Measurements from ENCODE around the gene RPA4. TPM values are rescaled to one million over a fixed set of nuclear protein-coding genes. Genes with fewer than 3 reads are reported as not detected.
"Not testable (repeated sequence)": the region's sequence is repeated elsewhere in the genome, so short reads cannot be mapped to it uniquely, and the experiment has no call there.

The RPA4 gene
- 0.74 and 1.3 TPM in 2 replicates for total RNA-seq

- DNase-seq (ENCODE audit: low spot score) = no peak
- no peak within 1 kb of the TSS for H3K4me3 Mint-ChIP-seq (ENCODE audit: low read depth)
- no peak within 1 kb of the TSS for H3K27ac Mint-ChIP-seq
- no peaks in the 10 kb centered on the region for H3K36me3 Mint-ChIP-seq (ENCODE audit: low read depth)
- no peaks in the 10 kb centered on the region for H3K4me1 Mint-ChIP-seq (ENCODE audit: low read depth)
- intact Hi-C loops (cut with micrococcal nuclease) = no loop called here
- no peaks in the 10 kb centered on the region for H3K9me3 Mint-ChIP-seq
- H3K27me3 Mint-ChIP-seq (ENCODE audit: low read depth) = no peaks in the 10 kb centered on the region
Measured at GRCh38 chrX:96883608-96884007, at the start of gene RPA4. TSS of gene RPA4 (plus strand) at chrX:96883908. CDS start at chrX:96884311, 403 bp downstream.

- Mint-ChIP-seq H3K4me3 (ENCODE audit: low read depth) (no peak overlapping the region), H3K27me3 (ENCODE audit: low read depth) (no peaks in the 10 kb centered on the region), H3K27ac (no peak overlapping the region), H3K36me3 (ENCODE audit: low read depth) (no peaks in the 10 kb centered on the region), H3K4me1 (ENCODE audit: low read depth) (no peaks in the 10 kb centered on the region), H3K9me3 (no peaks in the 10 kb centered on the region)
- intact Hi-C loops (cut with micrococcal nuclease) = no loop called here
- no peak for DNase-seq (ENCODE audit: low spot score)
Measured at GRCh38 chrX:96834137-96834536, 49.6 kb upstream of the RPA4 start.

GRCh38 chrX:96835660-96836289 is 47.9 kb upstream of the RPA4 start:
- Mint-ChIP-seq H3K27me3 (ENCODE audit: low read depth) (no peaks in the 10 kb centered on the region), H3K4me3 (ENCODE audit: low read depth) (no peak overlapping the region), H3K4me1 (ENCODE audit: low read depth) (no peaks in the 10 kb centered on the region), H3K36me3 (ENCODE audit: low read depth) (no peaks in the 10 kb centered on the region), H3K9me3 (no peaks in the 10 kb centered on the region), H3K27ac (no peak overlapping the region)
- DNase-seq (ENCODE audit: low spot score) = no peak
- intact Hi-C loops (cut with micrococcal nuclease) = no loop called here

GRCh38 chrX:96837808-96838207 is 45.9 kb upstream of the RPA4 start:
- intact Hi-C loops (cut with micrococcal nuclease) = no loop called here
- H3K4me1 Mint-ChIP-seq (ENCODE audit: low read depth) = no peaks in the 10 kb centered on the region
- no peaks in the 10 kb centered on the region for H3K27me3 Mint-ChIP-seq (ENCODE audit: low read depth)
- H3K27ac Mint-ChIP-seq = no peak overlapping the region
- H3K9me3 Mint-ChIP-seq = no peaks in the 10 kb centered on the region
- no peaks in the 10 kb centered on the region for H3K36me3 Mint-ChIP-seq (ENCODE audit: low read depth)
- no peak overlapping the region for H3K4me3 Mint-ChIP-seq (ENCODE audit: low read depth)
- DNase-seq (ENCODE audit: low spot score) = no peak

- DNase-seq (ENCODE audit: low spot score) = no peak
- H3K9me3 Mint-ChIP-seq = no peaks in the 10 kb centered on the region
- H3K4me1 Mint-ChIP-seq (ENCODE audit: low read depth) = no peaks in the 10 kb centered on the region
- H3K4me3 Mint-ChIP-seq (ENCODE audit: low read depth) = no peak overlapping the region
- no peaks in the 10 kb centered on the region for H3K36me3 Mint-ChIP-seq (ENCODE audit: low read depth)
- intact Hi-C loops (cut with micrococcal nuclease) = no loop called here
- no peak overlapping the region for H3K27ac Mint-ChIP-seq
- no peaks in the 10 kb centered on the region for H3K27me3 Mint-ChIP-seq (ENCODE audit: low read depth)
Measured at GRCh38 chrX:96838537-96838936, 45.2 kb upstream of the RPA4 start.

GRCh38 chrX:96841325-96841724 is 42.4 kb upstream of the RPA4 start:
- Mint-ChIP-seq H3K4me3 (ENCODE audit: low read depth) (no peak overlapping the region), H3K27me3 (ENCODE audit: low read depth) (no peaks in the 10 kb centered on the region), H3K27ac (no peak overlapping the region), H3K9me3 (no peaks in the 10 kb centered on the region), H3K36me3 (ENCODE audit: low read depth) (no peaks in the 10 kb centered on the region), H3K4me1 (ENCODE audit: low read depth) (no peaks in the 10 kb centered on the region)
- intact Hi-C loops (cut with micrococcal nuclease) = no loop called here
- no peak for DNase-seq (ENCODE audit: low spot score)

- H3K27ac Mint-ChIP-seq; H3K27me3 Mint-ChIP-seq (ENCODE audit: low read depth); intact Hi-C loops (cut with micrococcal nuclease); H3K4me1 Mint-ChIP-seq (ENCODE audit: low read depth); DNase-seq (ENCODE audit: low spot score); H3K9me3 Mint-ChIP-seq; H3K4me3 Mint-ChIP-seq (ENCODE audit: low read depth); H3K36me3 Mint-ChIP-seq (ENCODE audit: low read depth): not testable (repeated sequence)
Measured at GRCh38 chrX:96841866-96842265, 41.8 kb upstream of the RPA4 start.

- intact Hi-C loops (cut with micrococcal nuclease) = no loop called here
- H3K4me3 Mint-ChIP-seq (ENCODE audit: low read depth) = no peak overlapping the region
Measured at GRCh38 chrX:96843566-96843965, 40.1 kb upstream of the RPA4 start.

GRCh38 chrX:96846841-96847240 is 36.9 kb upstream of the RPA4 start:
- no peaks in the 10 kb centered on the region for H3K9me3 Mint-ChIP-seq
- intact Hi-C loops (cut with micrococcal nuclease) = no loop called here
- H3K4me1 Mint-ChIP-seq (ENCODE audit: low read depth) = no peaks in the 10 kb centered on the region
- no peaks in the 10 kb centered on the region for H3K27me3 Mint-ChIP-seq (ENCODE audit: low read depth)
- H3K4me3 Mint-ChIP-seq (ENCODE audit: low read depth) = no peak overlapping the region
- DNase-seq (ENCODE audit: low spot score) = no peak
- H3K36me3 Mint-ChIP-seq (ENCODE audit: low read depth) = no peaks in the 10 kb centered on the region
- no peak overlapping the region for H3K27ac Mint-ChIP-seq

More at GRCh38 chrX:96843566-96843965, 40.1 kb upstream of the RPA4 start:
- H3K27ac Mint-ChIP-seq = no peak overlapping the region
- H3K4me1 Mint-ChIP-seq (ENCODE audit: low read depth) = no peaks in the 10 kb centered on the region
- DNase-seq (ENCODE audit: low spot score) = no peak
- no peaks in the 10 kb centered on the region for H3K36me3 Mint-ChIP-seq (ENCODE audit: low read depth)
- no peaks in the 10 kb centered on the region for H3K27me3 Mint-ChIP-seq (ENCODE audit: low read depth)
- no peaks in the 10 kb centered on the region for H3K9me3 Mint-ChIP-seq

- H3K27ac Mint-ChIP-seq; H3K4me1 Mint-ChIP-seq (ENCODE audit: low read depth); DNase-seq (ENCODE audit: low spot score); H3K4me3 Mint-ChIP-seq (ENCODE audit: low read depth); intact Hi-C loops (cut with micrococcal nuclease); H3K36me3 Mint-ChIP-seq (ENCODE audit: low read depth); H3K27me3 Mint-ChIP-seq (ENCODE audit: low read depth); H3K9me3 Mint-ChIP-seq: not testable (repeated sequence)
Measured at GRCh38 chrX:96859422-96859821, 24.3 kb upstream of the RPA4 start.

- no peaks in the 10 kb centered on the region for H3K27me3 Mint-ChIP-seq (ENCODE audit: low read depth)
- no peak overlapping the region for H3K4me3 Mint-ChIP-seq (ENCODE audit: low read depth)
- no peaks in the 10 kb centered on the region for H3K4me1 Mint-ChIP-seq (ENCODE audit: low read depth)
- H3K27ac Mint-ChIP-seq = no peak overlapping the region
- H3K9me3 Mint-ChIP-seq = no peaks in the 10 kb centered on the region
- DNase-seq (ENCODE audit: low spot score) = no peak
- H3K36me3 Mint-ChIP-seq (ENCODE audit: low read depth) = no peaks in the 10 kb centered on the region
- intact Hi-C loops (cut with micrococcal nuclease) = no loop called here
Measured at GRCh38 chrX:96861218-96861617, 22.5 kb upstream of the RPA4 start.

GRCh38 chrX:96861661-96862060 is 22.0 kb upstream of the RPA4 start:
- H3K27me3 Mint-ChIP-seq (ENCODE audit: low read depth) = no peaks in the 10 kb centered on the region
- no peaks in the 10 kb centered on the region for H3K9me3 Mint-ChIP-seq
- no peak overlapping the region for H3K4me3 Mint-ChIP-seq (ENCODE audit: low read depth)
- no peak for DNase-seq (ENCODE audit: low spot score)
- no peaks in the 10 kb centered on the region for H3K4me1 Mint-ChIP-seq (ENCODE audit: low read depth)
- intact Hi-C loops (cut with micrococcal nuclease) = no loop called here
- H3K36me3 Mint-ChIP-seq (ENCODE audit: low read depth) = no peaks in the 10 kb centered on the region
- H3K27ac Mint-ChIP-seq = no peak overlapping the region

- Mint-ChIP-seq H3K4me1 (ENCODE audit: low read depth) (no peaks in the 10 kb centered on the region), H3K27me3 (ENCODE audit: low read depth) (no peaks in the 10 kb centered on the region), H3K4me3 (ENCODE audit: low read depth) (no peak overlapping the region), H3K9me3 (no peaks in the 10 kb centered on the region), H3K36me3 (ENCODE audit: low read depth) (no peaks in the 10 kb centered on the region), H3K27ac (no peak overlapping the region)
- DNase-seq (ENCODE audit: low spot score) = no peak
- intact Hi-C loops (cut with micrococcal nuclease) = no loop called here
Measured at GRCh38 chrX:96884027-96884426, 319 bp downstream of the RPA4 start.

GRCh38 chrX:96889726-96890125 is 6.0 kb downstream of the RPA4 start:
- Mint-ChIP-seq H3K4me1 (ENCODE audit: low read depth) (no peaks in the 10 kb centered on the region), H3K4me3 (ENCODE audit: low read depth) (no peak overlapping the region), H3K36me3 (ENCODE audit: low read depth) (no peaks in the 10 kb centered on the region), H3K9me3 (no peaks in the 10 kb centered on the region), H3K27ac (no peak overlapping the region), H3K27me3 (ENCODE audit: low read depth) (no peaks in the 10 kb centered on the region)
- no peak for DNase-seq (ENCODE audit: low spot score)
- intact Hi-C loops (cut with micrococcal nuclease) = no loop called here

Data from activated T-helper 2 cell treated with anti-CD3 and anti-CD28 coated beads, Interferon-gamma antibody, Interleukin-2, Interleukin-4, amounts not matched to agents 10 μg/mL and 5 μg/mL and 100 μg/mL, durations not matched to agents 14 hours and 24 hours and 36 hours (primary cell).